ENCODE measurements around the gene SLC35G3.
"Not testable (repeated sequence)": the region's sequence is repeated elsewhere in the genome, so short reads cannot be mapped to it uniquely, and the experiment has no call there.

Gene SLC35G3

GRCh38 chr17:35185849-35186248 is 8.3 kb downstream of the SLC35G3 start:
- DNase-seq (ENCODE audit: low read depth) = no peak
- TF ChIP-seq, protein P1, sequence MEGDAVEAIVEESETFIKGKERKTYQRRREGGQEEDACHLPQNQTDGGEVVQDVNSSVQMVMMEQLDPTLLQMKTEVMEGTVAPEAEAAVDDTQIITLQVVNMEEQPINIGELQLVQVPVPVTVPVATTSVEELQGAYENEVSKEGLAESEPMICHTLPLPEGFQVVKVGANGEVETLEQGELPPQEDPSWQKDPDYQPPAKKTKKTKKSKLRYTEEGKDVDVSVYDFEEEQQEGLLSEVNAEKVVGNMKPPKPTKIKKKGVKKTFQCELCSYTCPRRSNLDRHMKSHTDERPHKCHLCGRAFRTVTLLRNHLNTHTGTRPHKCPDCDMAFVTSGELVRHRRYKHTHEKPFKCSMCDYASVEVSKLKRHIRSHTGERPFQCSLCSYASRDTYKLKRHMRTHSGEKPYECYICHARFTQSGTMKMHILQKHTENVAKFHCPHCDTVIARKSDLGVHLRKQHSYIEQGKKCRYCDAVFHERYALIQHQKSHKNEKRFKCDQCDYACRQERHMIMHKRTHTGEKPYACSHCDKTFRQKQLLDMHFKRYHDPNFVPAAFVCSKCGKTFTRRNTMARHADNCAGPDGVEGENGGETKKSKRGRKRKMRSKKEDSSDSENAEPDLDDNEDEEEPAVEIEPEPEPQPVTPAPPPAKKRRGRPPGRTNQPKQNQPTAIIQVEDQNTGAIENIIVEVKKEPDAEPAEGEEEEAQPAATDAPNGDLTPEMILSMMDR (conservative IDR thresholded peaks at IDR 0.05; ENCODE audit: low read length) = no peak
- H3K4me3 ChIP-seq (ENCODE audit: low read length) = no peak overlapping the region

- H3K4me3 ChIP-seq (ENCODE audit: low read length) = no peak overlapping the region
- TF ChIP-seq, protein P1 (conservative IDR thresholded peaks at IDR 0.05; ENCODE audit: low read length) = no peak
- no peak for DNase-seq (ENCODE audit: low read depth)
Measured at GRCh38 chr17:35184274-35184673, 9.9 kb downstream of the SLC35G3 start.

- TF ChIP-seq, protein P1 (conservative IDR thresholded peaks at IDR 0.05; ENCODE audit: low read length) = no peak
- no peak overlapping the region for H3K4me3 ChIP-seq (ENCODE audit: low read length)
- DNase-seq (ENCODE audit: low read depth) = no peak
Measured at GRCh38 chr17:35183332-35183731, 10.9 kb downstream of the SLC35G3 start.

DNA sequence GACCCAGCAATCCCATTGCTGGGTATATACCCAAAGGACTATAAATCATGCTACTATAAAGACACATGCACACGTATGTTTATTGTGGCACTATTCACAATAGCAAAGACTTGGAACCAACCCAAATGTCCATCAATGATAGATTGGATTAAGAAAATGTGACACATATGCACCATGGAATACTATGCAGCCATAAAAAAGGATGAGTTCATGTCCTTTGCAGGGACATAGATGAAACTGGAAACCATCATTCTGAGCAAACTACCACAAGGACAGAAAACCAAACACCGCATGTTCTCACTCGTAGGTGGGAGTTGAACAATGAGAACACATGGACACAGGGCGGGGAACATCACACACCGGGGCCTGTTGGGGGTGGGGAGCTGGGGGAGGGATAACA is 14.8 kb downstream of the SLC35G3 start:
- H3K4me3 ChIP-seq (ENCODE audit: low read length); DNase-seq (ENCODE audit: low read depth): not testable (repeated sequence)

- H3K4me3 ChIP-seq (ENCODE audit: low read length) = no peak overlapping the region
- TF ChIP-seq, protein P1 (conservative IDR thresholded peaks at IDR 0.05; ENCODE audit: low read length) = no peak
- DNase-seq (ENCODE audit: low read depth) = no peak
Measured at GRCh38 chr17:35176897-35177296, 17.3 kb downstream of the SLC35G3 start.

DNA sequence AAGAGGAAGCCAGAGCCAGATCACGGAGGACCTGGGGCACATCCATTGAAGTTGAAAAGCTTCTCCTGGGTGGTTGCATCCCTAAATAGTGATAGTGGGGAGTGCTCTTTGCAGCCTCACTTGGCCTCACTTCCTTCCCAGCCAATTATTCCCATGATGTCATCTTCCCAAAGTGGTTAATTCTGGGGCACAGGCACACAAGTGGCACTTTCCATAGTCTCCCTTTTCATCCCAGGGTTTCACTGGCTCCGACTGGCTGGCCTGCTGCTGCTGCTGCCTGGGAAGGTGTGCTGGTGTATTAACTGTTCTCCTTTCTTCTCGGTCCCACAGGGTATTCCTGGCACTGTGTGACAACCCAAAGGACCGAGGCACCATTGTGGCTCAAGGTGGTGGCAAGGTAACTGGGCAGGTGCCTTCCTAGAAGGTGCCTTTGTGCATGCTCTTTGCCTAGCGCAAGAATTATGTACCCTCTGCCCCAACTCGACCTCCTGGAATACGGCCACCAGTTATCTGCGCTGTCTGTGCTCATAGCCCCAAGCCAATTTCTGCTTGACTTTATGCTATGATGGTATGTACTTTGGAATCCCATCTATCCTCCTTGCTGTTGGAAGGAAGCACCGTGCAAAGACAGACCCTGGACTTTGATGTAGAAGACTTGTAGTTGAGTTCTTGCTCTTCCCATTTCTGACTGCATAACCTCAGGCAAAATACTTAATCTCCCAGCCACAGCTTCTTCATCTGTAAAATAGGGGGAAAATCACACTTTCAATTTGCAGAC is 18.4 kb downstream of the SLC35G3 start:
- no peak overlapping the region for H3K4me3 ChIP-seq (ENCODE audit: low read length)
- no peak for DNase-seq (ENCODE audit: low read depth)
- TF ChIP-seq, protein P1 (conservative IDR thresholded peaks at IDR 0.05; ENCODE audit: low read length) = no peak

- no peak overlapping the region for H3K4me3 ChIP-seq (ENCODE audit: low read length)
- TF ChIP-seq, protein P1 (conservative IDR thresholded peaks at IDR 0.05; ENCODE audit: low read length) = no peak
- no peak for DNase-seq (ENCODE audit: low read depth)
Measured at GRCh38 chr17:35174835-35175334, 19.3 kb downstream of the SLC35G3 start.

DNA sequence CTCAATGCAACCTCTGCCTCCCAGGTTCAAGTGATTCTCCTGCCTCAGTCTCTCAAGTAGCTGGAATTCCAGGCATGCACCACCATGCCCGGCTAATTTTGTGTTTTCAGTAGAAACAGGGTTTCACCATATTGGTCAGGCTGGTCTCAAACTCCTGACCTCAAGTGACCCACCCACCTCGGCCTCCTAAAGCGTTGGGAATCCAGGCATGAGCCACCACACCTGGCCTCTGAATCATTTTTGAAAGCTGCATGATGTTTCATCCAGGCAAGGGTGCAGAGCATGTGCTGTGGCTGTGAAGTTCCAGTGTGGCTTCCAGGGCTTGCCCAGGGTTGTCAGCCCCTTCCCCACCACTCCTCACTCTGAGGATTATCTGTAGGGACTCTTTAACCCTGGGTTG is 21.9 kb downstream of the SLC35G3 start:
- H3K4me3 ChIP-seq (ENCODE audit: low read length); DNase-seq (ENCODE audit: low read depth): not testable (repeated sequence)
